Smooth muscle cell (in vitro differentiated cells): Measurements from ENCODE around the gene CLDN7. TPM values are rescaled to one million over a fixed set of nuclear protein-coding genes. Genes with fewer than 3 reads are reported as not detected.

Source experiments
- DNase-seq: peaks from one replicate; lab custom pipeline; 2025; ENCODE audit not compliant: unreplicated experiment; lab: John Stamatoyannopoulos, UW
- H2AFZ ChIP-seq: fragments of 200-600 bp; sonication (generic); 2 replicates; pipeline ENCODE4 v1.6.0; 2016; ENCODE audit warnings: antibody characterized with exemption, low read depth, mild to moderate bottlenecking
- H3F3A ChIP-seq: fragments of 200-600 bp; sonication (generic); 2 replicates; pipeline ENCODE4 v1.6.0; 2017; ENCODE audit warnings: antibody characterized with exemption, low read depth
- H3K27ac ChIP-seq: fragments of 200-600 bp; sonication (generic); 2 replicates; pipeline ENCODE4 v1.5.1; 2016; ENCODE audit warnings: low read depth, mild to moderate bottlenecking
- H3K27me3 ChIP-seq: fragments of 200-600 bp; sonication (generic); 2 replicates; pipeline ENCODE4 v1.6.1; 2016; ENCODE audit warnings: low read depth, mild to moderate bottlenecking
- H3K36me3 ChIP-seq: fragments of 200-600 bp; sonication (generic); 2 replicates; pipeline ENCODE4 v1.5.1; 2016; ENCODE audit warnings: low read depth
- H3K4me1 ChIP-seq: fragments of 200-600 bp; sonication (generic); 2 replicates; pipeline ENCODE4 v1.5.1; 2016; ENCODE audit warnings: low read depth
- H3K4me2 ChIP-seq: fragments of 200-600 bp; sonication (generic); 2 replicates; pipeline ENCODE4 v1.6.0; 2016; ENCODE audit warnings: mild to moderate bottlenecking
- H3K4me3 ChIP-seq: fragments of 200-600 bp; sonication (generic); 2 replicates; pipeline ENCODE4 v1.5.1; 2016; ENCODE audit warnings: mild to moderate bottlenecking
- H3K79me2 ChIP-seq: fragments of 200-600 bp; sonication (generic); 2 replicates; pipeline ENCODE4 v1.6.0; 2016; ENCODE audit warnings: low read depth, mild to moderate bottlenecking
- H3K9ac ChIP-seq: fragments of 200-600 bp; sonication (generic); 2 replicates; pipeline ENCODE4 v1.6.0; 2016; ENCODE audit warnings: low read depth
- H3K9me3 ChIP-seq: fragments of 200-600 bp; sonication (generic); replicated peaks from 2 replicates; pipeline ENCODE4 v1.5.1; 2016; ENCODE audit warnings: low read depth
- H4K20me1 ChIP-seq: fragments of 200-600 bp; sonication (generic); 2 replicates; pipeline ENCODE4 v1.6.0; 2016; ENCODE audit warnings: low read depth
- CTCF ChIP-seq: fragments of 200-600 bp; sonication (generic); IDR thresholded peaks from 2 replicates; pipeline ENCODE4 v1.5.1; 2017; ENCODE audit warnings: borderline replicate concordance, mild to moderate bottlenecking, antibody characterized with exemption; ENCODE audit not compliant: insufficient read depth, poor library complexity, severe bottlenecking
- WGBS: methylation state at CpG from one replicate; pipeline ENCODE4 v1.1.7; 2016; ENCODE audit warnings: low lambda C conversion rate; 5-methylcytosine and 5-hydroxymethylcytosine counted together
- polyA plus RNA-seq: library from polyadenylated mRNA; unstranded; fragments of >200 nt; fragmentation: Nextera tagmentation; extraction: Ambion mirVana; gene quantifications from 2 replicates; pipeline ENCODE4 v1.2.1, GENCODE V29; 2016
- total RNA-seq: library from RNA; depleted of rRNA; stranded (reverse); fragments of >200 nt; gene quantifications from 2 replicates; pipeline ENCODE4 v1.2.3, GENCODE V29; 2014

The CLDN7 gene
- total and polyA plus RNA-seq, 2 experiments from 2014 or later: 25.2 to 33.7 TPM

GRCh38 chr17:7219229-7219811, 43.0 kb downstream of the CLDN7 start:
- Histone ChIP-seq H3K79me2 (peaks cover 11% of the 10 kb centered on the region), H3K4me3 (peak overlapping the region; percentile 82), H3K4me1 (peaks cover 40% of the 10 kb centered on the region), H3K36me3 (no peaks in the 10 kb centered on the region), H3K9ac (peak overlapping the region; percentile 21), H3K27ac (peak overlapping the region; percentile 95), H4K20me1 (peaks cover 55% of the 10 kb centered on the region), H2AFZ (no peak overlapping the region), H3K4me2 (peak overlapping the region; percentile 96), H3K9me3 (no peaks in the 10 kb centered on the region), H3F3A (peaks cover 28% of the 10 kb centered on the region), H3K27me3 (no peaks in the 10 kb centered on the region)
- TF ChIP-seq CTCF: no peak
- WGBS: 25% methylated on average over 12 of the region's 12 CpGs
- no peak for DNase-seq

GRCh38 chr17:7218758-7219157, 43.5 kb downstream of the CLDN7 start:
- Histone ChIP-seq H3K4me3 (no peak overlapping the region), H3K27me3 (no peaks in the 10 kb centered on the region), H3K9me3 (no peaks in the 10 kb centered on the region), H3K36me3 (no peaks in the 10 kb centered on the region), H4K20me1 (peaks cover 59% of the 10 kb centered on the region), H3K27ac (peak overlapping the region; percentile 95), H3F3A (peaks cover 28% of the 10 kb centered on the region), H3K4me2 (peak overlapping the region; percentile 96), H3K9ac (no peak overlapping the region), H3K4me1 (peaks cover 40% of the 10 kb centered on the region), H3K79me2 (peaks cover 15% of the 10 kb centered on the region), H2AFZ (no peak overlapping the region)
- DNase-seq: no peak
- no peak for TF ChIP-seq CTCF
- 32% methylated on average over 6 of the region's 6 CpGs for WGBS

GRCh38 chr17:7218166-7218565, 44.1 kb downstream of the CLDN7 start:
- Histone ChIP-seq H3K9me3 (no peaks in the 10 kb centered on the region), H3K9ac (peak overlapping the region; percentile 76), H3K4me3 (peak overlapping the region; percentile 72), H3F3A (peaks cover 28% of the 10 kb centered on the region), H3K27ac (peak overlapping the region; percentile 95), H3K27me3 (no peaks in the 10 kb centered on the region), H3K4me1 (peaks cover 43% of the 10 kb centered on the region), H2AFZ (no peak overlapping the region), H3K4me2 (peak overlapping the region; percentile 96), H3K36me3 (no peaks in the 10 kb centered on the region), H3K79me2 (peaks cover 21% of the 10 kb centered on the region), H4K20me1 (peaks cover 59% of the 10 kb centered on the region)
- no peak for DNase-seq
- TF ChIP-seq CTCF: no peak
- 77% methylated on average over 6 of the region's 6 CpGs for WGBS
